Measurements from ENCODE around the gene TRAT1.

DNA sequence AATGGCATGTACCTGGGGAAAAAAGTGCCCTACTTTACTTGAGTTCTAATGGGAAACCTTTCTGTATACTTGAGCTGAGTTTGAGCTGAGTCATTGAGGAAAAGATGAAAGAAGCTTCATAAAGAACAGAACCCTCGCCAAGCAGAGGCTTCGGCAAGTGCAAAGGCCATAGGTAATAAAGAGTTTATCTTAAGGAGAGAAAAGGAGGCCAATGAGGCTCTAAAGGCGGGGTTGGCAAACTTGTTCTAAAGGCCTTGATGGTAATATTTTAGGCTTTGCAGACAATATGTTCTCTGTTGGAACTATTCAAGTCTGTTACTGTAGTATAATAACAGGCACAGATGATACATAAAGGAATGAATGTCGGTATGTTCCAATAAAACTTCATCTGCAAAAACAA, 17.6 kb upstream of the TRAT1 start:
- TF ChIP-seq POLR2A (IDR thresholded peaks at IDR 0.05; ENCODE audit: low read depth, low read length): no peak
- no peak for TF ChIP-seq POLR2AphosphoS5 (IDR thresholded peaks at IDR 0.05; ENCODE audit: low read depth, low read length)
- TF ChIP-seq TAF1 (IDR thresholded peaks at IDR 0.05; ENCODE audit: borderline replicate concordance, low read depth, low read length): no peak

Data from GM12892 (cell line).